Measurements from ENCODE around the gene SLC26A5. TPM values are rescaled to one million over a fixed set of nuclear protein-coding genes. Genes with fewer than 3 reads are reported as not detected.
"Not testable (repeated sequence)": the region's sequence is repeated elsewhere in the genome, so short reads cannot be mapped to it uniquely, and the experiment has no call there.

The SLC26A5 gene
- total and polyA plus RNA-seq, 2 experiments from 2014 or later = 0.12 to 0.15 TPM

DNA sequence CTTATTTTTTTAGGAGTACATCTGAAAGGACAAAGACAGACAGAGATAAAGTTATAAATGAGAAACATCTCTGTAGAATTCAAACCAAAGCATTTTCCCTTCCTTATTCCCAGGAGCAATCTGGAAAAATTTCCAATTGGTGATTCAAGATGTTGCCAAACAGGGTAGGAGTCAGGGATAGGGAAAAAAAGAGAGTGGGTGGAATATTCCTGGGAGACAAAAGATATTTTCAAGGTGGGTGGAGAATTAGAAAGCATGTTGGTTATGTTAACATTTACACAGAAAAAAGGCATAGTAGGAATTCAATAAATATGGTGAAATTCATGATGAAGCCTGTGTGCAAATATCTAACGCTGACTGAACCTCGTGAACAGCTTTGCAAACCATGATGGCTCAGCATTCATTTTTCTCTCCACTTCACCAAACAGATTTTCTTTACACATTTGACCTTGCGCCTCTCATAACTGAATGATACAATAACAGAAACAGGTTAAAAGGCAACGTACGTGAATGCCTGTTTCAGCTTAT lies 25.1 kb downstream of the SLC26A5 start:
- no peaks in the 10 kb centered on the region for H3K36me3 ChIP-seq
- TF ChIP-seq, protein P1, sequence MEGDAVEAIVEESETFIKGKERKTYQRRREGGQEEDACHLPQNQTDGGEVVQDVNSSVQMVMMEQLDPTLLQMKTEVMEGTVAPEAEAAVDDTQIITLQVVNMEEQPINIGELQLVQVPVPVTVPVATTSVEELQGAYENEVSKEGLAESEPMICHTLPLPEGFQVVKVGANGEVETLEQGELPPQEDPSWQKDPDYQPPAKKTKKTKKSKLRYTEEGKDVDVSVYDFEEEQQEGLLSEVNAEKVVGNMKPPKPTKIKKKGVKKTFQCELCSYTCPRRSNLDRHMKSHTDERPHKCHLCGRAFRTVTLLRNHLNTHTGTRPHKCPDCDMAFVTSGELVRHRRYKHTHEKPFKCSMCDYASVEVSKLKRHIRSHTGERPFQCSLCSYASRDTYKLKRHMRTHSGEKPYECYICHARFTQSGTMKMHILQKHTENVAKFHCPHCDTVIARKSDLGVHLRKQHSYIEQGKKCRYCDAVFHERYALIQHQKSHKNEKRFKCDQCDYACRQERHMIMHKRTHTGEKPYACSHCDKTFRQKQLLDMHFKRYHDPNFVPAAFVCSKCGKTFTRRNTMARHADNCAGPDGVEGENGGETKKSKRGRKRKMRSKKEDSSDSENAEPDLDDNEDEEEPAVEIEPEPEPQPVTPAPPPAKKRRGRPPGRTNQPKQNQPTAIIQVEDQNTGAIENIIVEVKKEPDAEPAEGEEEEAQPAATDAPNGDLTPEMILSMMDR (IDR thresholded peaks at IDR 0.05; ENCODE audit: low read depth, low read length) = no peak
- H3K9me3 ChIP-seq (ENCODE audit: low read depth) = no peaks in the 10 kb centered on the region
- H3K4me1 ChIP-seq (ENCODE audit: low read depth) = no peaks in the 10 kb centered on the region
- H3K27ac ChIP-seq = no peak overlapping the region
- no peaks in the 10 kb centered on the region for H3K27me3 ChIP-seq
- DNase-seq (ENCODE audit: low read depth in 1 of 2, low spot score in 1 of 2) = no peak
- H3K4me3 ChIP-seq = no peak overlapping the region

GRCh38 chr7:103418241-103418640 lies 27.8 kb downstream of the SLC26A5 start:
- TF ChIP-seq, protein P1 (IDR thresholded peaks at IDR 0.05; ENCODE audit: low read depth, low read length) = no peak
- H3K27ac ChIP-seq = no peak overlapping the region
- no peaks in the 10 kb centered on the region for H3K27me3 ChIP-seq
- H3K9me3 ChIP-seq (ENCODE audit: low read depth) = no peaks in the 10 kb centered on the region
- no peaks in the 10 kb centered on the region for H3K36me3 ChIP-seq
- DNase-seq (ENCODE audit: low read depth in 1 of 2, low spot score in 1 of 2) = no peak
- H3K4me1 ChIP-seq (ENCODE audit: low read depth) = no peaks in the 10 kb centered on the region
- no peak overlapping the region for H3K4me3 ChIP-seq

GRCh38 chr7:103413407-103413806 lies 32.6 kb downstream of the SLC26A5 start:
- TF ChIP-seq, protein P1 (IDR thresholded peaks at IDR 0.05; ENCODE audit: low read depth, low read length) = no peak
- H3K4me1 ChIP-seq (ENCODE audit: low read depth) = no peaks in the 10 kb centered on the region
- DNase-seq (ENCODE audit: low read depth in 1 of 2, low spot score in 1 of 2) = no peak
- no peaks in the 10 kb centered on the region for H3K27me3 ChIP-seq
- H3K36me3 ChIP-seq = no peaks in the 10 kb centered on the region
- H3K4me3 ChIP-seq = no peak overlapping the region
- no peak overlapping the region for H3K27ac ChIP-seq
- no peaks in the 10 kb centered on the region for H3K9me3 ChIP-seq (ENCODE audit: low read depth)

DNA sequence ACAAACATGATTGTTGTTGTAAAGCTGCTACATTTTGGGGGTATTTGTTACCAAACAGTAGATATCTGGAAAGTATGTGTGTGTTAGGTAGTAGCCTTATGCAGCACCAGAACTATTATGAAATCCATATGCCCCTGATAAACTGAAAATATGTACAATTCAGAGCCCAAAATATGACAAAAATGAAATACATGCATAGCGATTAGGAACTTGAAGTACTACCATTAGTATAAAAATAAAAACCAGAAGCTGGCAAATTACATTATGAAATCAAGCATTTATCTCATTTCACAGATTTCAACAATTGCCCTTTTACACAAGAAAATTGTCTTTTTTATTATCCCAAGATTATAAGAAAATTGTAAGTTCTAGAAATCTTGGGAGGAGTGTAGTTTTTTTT lies 33.9 kb downstream of the SLC26A5 start:
- Histone ChIP-seq H3K9me3 (ENCODE audit: low read depth) (no peaks in the 10 kb centered on the region), H3K27ac (no peak overlapping the region), H3K4me1 (ENCODE audit: low read depth) (no peaks in the 10 kb centered on the region), H3K4me3 (no peak overlapping the region), H3K36me3 (no peaks in the 10 kb centered on the region), H3K27me3 (no peaks in the 10 kb centered on the region)
- TF ChIP-seq, protein P1 (IDR thresholded peaks at IDR 0.05; ENCODE audit: low read depth, low read length) = no peak
- no peak for DNase-seq (ENCODE audit: low read depth in 1 of 2, low spot score in 1 of 2)

GRCh38 chr7:103405789-103406613 lies 40.0 kb downstream of the SLC26A5 start:
- H3K4me1 ChIP-seq (ENCODE audit: low read depth); H3K9me3 ChIP-seq (ENCODE audit: low read depth); H3K27me3 ChIP-seq; H3K36me3 ChIP-seq; DNase-seq (ENCODE audit: low read depth in 1 of 2, low spot score in 1 of 2); H3K4me3 ChIP-seq; H3K27ac ChIP-seq: not testable (repeated sequence)

GRCh38 chr7:103399687-103400086 lies 46.3 kb downstream of the SLC26A5 start:
- not testable (repeated sequence) for H3K27ac ChIP-seq; DNase-seq (ENCODE audit: low read depth in 1 of 2, low spot score in 1 of 2); H3K4me3 ChIP-seq; H3K36me3 ChIP-seq; H3K9me3 ChIP-seq (ENCODE audit: low read depth); H3K27me3 ChIP-seq; H3K4me1 ChIP-seq (ENCODE audit: low read depth)

Data from cardiac muscle cell (in vitro differentiated cells and primary cell).